IMR-90 (cell line): ENCODE data around the gene MTF1. TPM values are rescaled to one million over a fixed set of nuclear protein-coding genes. Genes with fewer than 3 reads are reported as not detected.

Source experiments
- ATAC-seq: fragments of 200-7000 bp; cut with Tn5 transposase; 2 replicates; pipeline ENCODE4 v1.9.1; 2020; ENCODE audit warnings: low read depth, mild to moderate bottlenecking, moderate library complexity
- BruUV-seq: library from RNA; stranded (reverse); fragments of 400-500 nt; replicated peaks from 2 replicates; lab custom pipeline; 2021; lab: Mats Ljungman, UMichigan
- CTCF ChIA-PET: fragments of 300-600 bp; formaldehyde crosslinking; extraction: SDS; loops from one replicate; lab custom pipeline; 2021; ENCODE audit warnings: antibody characterized with exemption; lab: Yijun Ruan, JAX
- POLR2A ChIA-PET: fragments of 300-600 bp; sonication (Branson Sonifier 250); formaldehyde crosslinking; loops from one replicate; lab custom pipeline; 2022; ENCODE audit warnings: antibody characterized with exemption; ENCODE audit not compliant: unreplicated experiment; lab: Charles Lee
- DNase-seq: peaks from one replicate; pipeline ENCODE4 v3.0.0; 2013
- H2AFZ ChIP-seq: replicated peaks from 2 replicates; pipeline ENCODE3; 2013; ENCODE audit warnings: low read length, mild to moderate bottlenecking; ENCODE audit not compliant: poor library complexity
- H2AK5ac ChIP-seq: 2 replicates; pipeline ENCODE4 v1.6.1; 2013; ENCODE audit warnings: low read depth, low read length, inconsistent platforms
- H2AK9ac ChIP-seq: replicated peaks from 2 replicates; pipeline ENCODE3; 2013; ENCODE audit warnings: mild to moderate bottlenecking, low read depth, low read length, moderate library complexity; ENCODE audit not compliant: poor library complexity
- H2BK120ac ChIP-seq: 2 replicates; pipeline ENCODE4 v1.6.1; 2013; ENCODE audit warnings: low read depth, low read length, inconsistent platforms
- H2BK15ac ChIP-seq: 3 replicates; pipeline ENCODE4 v1.6.1; 2013; ENCODE audit warnings: low read depth, low read length, inconsistent platforms
- H2BK20ac ChIP-seq: 2 replicates; pipeline ENCODE4 v1.6.1; 2013; ENCODE audit warnings: low read depth, mild to moderate bottlenecking, inconsistent platforms, low read length, moderate library complexity
- H2BK5ac ChIP-seq: 2 replicates; pipeline ENCODE4 v1.6.1; 2013; ENCODE audit warnings: mild to moderate bottlenecking, low read depth, low read length, inconsistent platforms; ENCODE audit not compliant: poor library complexity, severe bottlenecking
- H3K14ac ChIP-seq: replicated peaks from 2 replicates; pipeline ENCODE4 v1.6.1; 2013; ENCODE audit warnings: low read depth, low read length, inconsistent platforms
- H3K18ac ChIP-seq: 2 replicates; pipeline ENCODE4 v1.6.1; 2013; ENCODE audit warnings: low read depth, low read length, control low read depth
- H3K23ac ChIP-seq: 2 replicates; pipeline ENCODE4 v1.6.1; 2013; ENCODE audit warnings: low read depth, low read length, inconsistent platforms
- H3K27ac ChIP-seq: 2 replicates; pipeline ENCODE4 v1.5.1; 2013; ENCODE audit warnings: mild to moderate bottlenecking, control low read depth, low read length; ENCODE audit not compliant: insufficient read depth
- H3K27me3 ChIP-seq: 2 replicates; pipeline ENCODE4 v1.6.1; 2013; ENCODE audit warnings: low read length; ENCODE audit not compliant: control insufficient read depth, insufficient read depth
- H3K36me3 ChIP-seq: 2 replicates; pipeline ENCODE4 v1.6.1; 2013; ENCODE audit warnings: low read length, mixed read lengths; ENCODE audit not compliant: control insufficient read depth, insufficient read depth
- H3K4ac ChIP-seq: 2 replicates; pipeline ENCODE4 v1.6.1; 2013; ENCODE audit warnings: low read depth, low read length, inconsistent platforms
- H3K4me1 ChIP-seq: 2 replicates; pipeline ENCODE4 v1.6.1; 2013; ENCODE audit warnings: low read length, mixed read lengths; ENCODE audit not compliant: control insufficient read depth, insufficient read depth
- H3K4me2 ChIP-seq: 2 replicates; pipeline ENCODE4 v1.6.1; 2013; ENCODE audit warnings: low read depth, mild to moderate bottlenecking, control low read depth, low read length, moderate library complexity
- H3K4me3 ChIP-seq: 2 replicates; pipeline ENCODE4 v1.5.1; 2013; ENCODE audit warnings: low read depth, mild to moderate bottlenecking, control low read depth, low read length, moderate library complexity; ENCODE audit not compliant: insufficient read depth
- H3K56ac ChIP-seq: 2 replicates; pipeline ENCODE4 v1.6.1; 2013; ENCODE audit warnings: low read length, inconsistent platforms; ENCODE audit not compliant: insufficient read depth; ENCODE audit errors: extremely low read depth
- H3K79me1 ChIP-seq, 2 experiments: 2 replicates each; pipeline ENCODE4 v1.6.1; 2013; ENCODE audit warnings: low read length in 2 of 2, inconsistent platforms in 1 of 2, low read depth in 1 of 2
- H3K9ac ChIP-seq: 2 replicates; pipeline ENCODE4 v1.6.1; 2013; ENCODE audit warnings: low read depth, low read length, control low read depth
- H3K9me1 ChIP-seq: 2 replicates; pipeline ENCODE4 v1.6.1; 2013; ENCODE audit warnings: low read length, inconsistent platforms; ENCODE audit not compliant: insufficient read depth
- H3K9me3 ChIP-seq: 2 replicates; pipeline ENCODE4 v1.6.1; 2013; ENCODE audit warnings: low read length; ENCODE audit not compliant: control insufficient read depth, insufficient read depth
- H4K20me1 ChIP-seq: 2 replicates; pipeline ENCODE4 v1.6.1; 2013; ENCODE audit warnings: low read length, inconsistent platforms; ENCODE audit not compliant: insufficient read depth
- H4K5ac ChIP-seq: 2 replicates; pipeline ENCODE4 v1.6.1; 2013; ENCODE audit warnings: mild to moderate bottlenecking, low read depth, low read length, control low read depth
- H4K8ac ChIP-seq, 2 experiments: 2 replicates each; pipeline ENCODE4 v1.6.1; 2013; ENCODE audit warnings: low read depth in 2 of 2, low read length in 2 of 2, control low read depth in 1 of 2, inconsistent platforms in 1 of 2
- H4K91ac ChIP-seq: 2 replicates; pipeline ENCODE4 v1.6.1; 2013; ENCODE audit warnings: low read depth, low read length, inconsistent platforms; ENCODE audit not compliant: insufficient read depth
- FOS ChIP-seq: fragments of 150-350 bp; IDR thresholded peaks from 2 replicates; pipeline ENCODE4 v1.6.1; 2016; ENCODE audit warnings: low read depth, low read length
- MAZ ChIP-seq: IDR thresholded peaks from 2 replicates; pipeline ENCODE4 v1.6.1; 2012; ENCODE audit warnings: low read depth, mild to moderate bottlenecking, low read length, improper control_type of control experiment, moderate library complexity, borderline replicate concordance
- MXI1 ChIP-seq: IDR thresholded peaks from 2 replicates; pipeline ENCODE4 v1.6.1; 2012; ENCODE audit warnings: low read depth, mild to moderate bottlenecking, low read length, moderate library complexity, borderline replicate concordance
- RFX5 ChIP-seq: IDR thresholded peaks from 2 replicates; pipeline ENCODE4 v1.8.0; 2012; ENCODE audit warnings: low read depth, mild to moderate bottlenecking, low read length, moderate library complexity
- WGBS, 2 experiments: methylation state at CpG; one replicate each; pipeline versions ENCODE4 v1.1.5 to v1.1.7; 2013; ENCODE audit warnings: missing lambda C conversion rate in 2 of 2; ENCODE audit not compliant: insufficient read length in 1 of 2; ENCODE audit errors: extremely low coverage in 2 of 2; 5-methylcytosine and 5-hydroxymethylcytosine counted together
- dilution Hi-C: fragments of 300-500 bp; cut with HindIII; formaldehyde crosslinking; loops from one replicate; pipeline ENCODE4 v1.14.3; 2018; ENCODE audit warnings: low sequenced_read_pairs; ENCODE audit not compliant: unreplicated experiment
- in situ Hi-C: fragments of 300-500 bp; cut with MboI; formaldehyde crosslinking; loops from 3 replicates; pipeline ENCODE4 v1.14.3; 2019; ENCODE audit warnings: low sequenced_read_pairs, inconsistent platforms, mixed read lengths
- intact Hi-C: fragments of 100-400 bp; cut with micrococcal nuclease; formaldehyde crosslinking; loops from 2 replicates; pipeline ENCODE4 v1.10.0; 2022
- polyA plus RNA-seq, 3 experiments: library from polyadenylated mRNA; depleted of rRNA; stranded (reverse); fragments of >200 nt; gene quantifications; 2 replicates each; pipeline ENCODE4 v1.2.3, GENCODE V29; 2012; ENCODE audit warnings: low replicate concordance in 1 of 3
- total RNA-seq: library from RNA; depleted of rRNA; stranded (reverse); fragments of >200 nt; gene quantifications from 2 replicates; pipeline ENCODE4 v1.2.3, GENCODE V29; 2012

Gene MTF1
- total and polyA plus RNA-seq, 2 of the 4 experiments (the other 2 are of a cell fraction) = 2.3 to 4.7 TPM

DNA sequence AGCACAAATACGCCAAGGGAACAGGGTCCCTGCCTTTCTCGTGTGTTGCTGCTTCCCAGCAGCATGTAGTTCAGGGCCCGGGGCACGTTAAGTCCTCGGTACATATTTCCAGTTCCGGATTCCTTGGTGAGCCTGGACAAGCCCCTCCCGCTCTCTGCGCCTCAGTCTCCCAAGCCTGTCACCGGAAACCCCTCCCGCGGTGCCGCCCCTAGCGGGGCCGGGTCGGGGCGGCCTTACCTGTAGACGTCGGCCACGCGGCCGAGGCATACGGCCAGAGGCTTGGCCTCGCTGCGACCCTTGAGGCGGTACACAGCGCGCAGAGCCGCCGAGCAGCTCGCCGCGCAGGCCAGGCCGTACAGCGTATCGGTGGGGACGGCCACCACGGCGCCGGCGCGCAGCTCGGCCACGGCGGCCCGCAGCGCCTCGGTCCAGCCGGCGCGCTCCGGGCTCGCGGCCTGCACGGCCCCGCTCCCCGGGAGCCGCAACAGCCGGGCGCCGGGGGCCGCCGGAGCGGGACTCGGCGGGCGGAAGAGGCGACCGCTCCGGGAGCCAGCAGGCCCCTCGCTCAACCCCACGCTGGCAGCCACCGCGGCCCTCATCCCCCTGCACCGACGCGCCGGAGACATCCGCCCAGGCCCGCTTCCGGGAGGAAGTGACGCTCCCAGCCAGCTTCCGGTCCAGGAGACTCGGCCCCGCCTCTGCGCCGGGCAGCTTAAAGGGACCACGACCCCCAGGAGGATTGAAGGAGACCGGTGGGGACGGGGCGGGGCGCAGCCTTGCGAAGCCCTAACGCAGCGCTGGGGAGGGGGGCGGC, 51.6 kb downstream of the MTF1 start, which contains the start of the genes C1orf122 and YRDC (continued):
- peak; percentile 89; the same call in 1 of the 2 replicates for TF ChIP-seq MXI1
- TF ChIP-seq MAZ = peak; percentile 88
- TF ChIP-seq RFX5 = no peak

- no peak overlapping the region for H2BK15ac ChIP-seq
- H3K4ac ChIP-seq = peak overlapping the region; percentile 74
- in situ Hi-C loops = no loop called here
- H3K27me3 ChIP-seq = no peaks in the 10 kb centered on the region
- peaks cover 3% of the 10 kb centered on the region; the same call in 1 of the 2 replicates for H3K9me1 ChIP-seq
- H3K36me3 ChIP-seq = peaks cover 34% of the 10 kb centered on the region
- H4K20me1 ChIP-seq = peaks cover 24% of the 10 kb centered on the region
- H2BK20ac ChIP-seq = no peak overlapping the region
- H3K27ac ChIP-seq = peak overlapping the region; percentile 70
- H3K18ac ChIP-seq = no peak overlapping the region
- CTCF ChIA-PET = interaction anchor here (0.8 kb wide), 1 partner anchor 204 kb away, joined by 4 read pairs; no protein-coding TSS in a partner anchor
- no peak for TF ChIP-seq FOS
- H3K9ac ChIP-seq = peak overlapping the region; percentile 43
- peak overlapping the region; percentile 16 for H2BK5ac ChIP-seq
- BruUV-seq = no TSS peak
- WGBS, 2 experiments = 0% methylated on average over 1 of the region's 9 CpGs; no CpG with 5 or more reads in 1 of the 2 experiments
- dilution Hi-C loops = no loop called here
- H3K4me3 ChIP-seq = peak overlapping the region; percentile 90
- H3K14ac ChIP-seq = peak overlapping the region; percentile 78
- no peak for DNase-seq
- H2AK9ac ChIP-seq = peak overlapping the region; percentile 21
- no peaks in the 10 kb centered on the region for H3K9me3 ChIP-seq
- H4K91ac ChIP-seq = peak overlapping the region; percentile 42; the same call in 1 of the 2 replicates
- H3K79me1 ChIP-seq = peaks cover 36 to 58% of the 10 kb centered on the region in 2 experiments
- POLR2A ChIA-PET = no interaction called here
- H3K4me2 ChIP-seq = peak overlapping the region; percentile 90
- no peak for ATAC-seq
- H4K5ac ChIP-seq = peak overlapping the region; percentile 0; the same call in 1 of the 2 replicates
- peak overlapping the region; percentile 61; the same call in 1 of the 2 replicates for H3K56ac ChIP-seq
- 0 out of 2 replicates have a peak overlapping the region, but pooled peaks have one; percentile 7 for H2AK5ac ChIP-seq
- H4K8ac ChIP-seq = peak overlapping the region; percentile 43 to 88; a peak in 3 of 4 replicates
- H2BK120ac ChIP-seq = no peak overlapping the region
- peak overlapping the region; percentile 94 for H2AFZ ChIP-seq
- intact Hi-C loops = loop anchor here (10.0 kb wide), 1 partner anchor 202 kb away; no protein-coding TSS in a partner anchor
- peak overlapping the region; percentile 62 for H3K23ac ChIP-seq
- H3K4me1 ChIP-seq = peaks cover 6% of the 10 kb centered on the region; the same call in 1 of the 2 replicates
Measured at GRCh38 chr1:37807220-37807554, 52.2 kb downstream of the MTF1 start.
